Testis (tissue), 3 donors: ENCODE measurements around the gene PCNT. TPM values are rescaled to one million over a fixed set of nuclear protein-coding genes. Genes with fewer than 3 reads are reported as not detected.
"Not testable (repeated sequence)": the region's sequence is repeated elsewhere in the genome, so short reads cannot be mapped to it uniquely, and the experiment has no call there.

Experiments
- DNase-seq: peaks from one replicate; pipeline ENCODE4 v3.0.0-alpha.2; 2019
- H3K27ac ChIP-seq, 2 donors: fragments of 200-600 bp; sonication (generic); one replicate each; pipeline ENCODE4 v1.5.1; 2019
- H3K27me3 ChIP-seq: fragments of 200-600 bp; sonication (generic); one replicate; pipeline ENCODE4 v1.5.1; 2019
- H3K36me3 ChIP-seq: fragments of 200-600 bp; sonication (generic); one replicate; pipeline ENCODE4 v1.5.1; 2017; ENCODE audit warnings: low read depth; ENCODE audit errors: missing control alignments
- H3K4me1 ChIP-seq: fragments of 200-600 bp; sonication (generic); one replicate; pipeline ENCODE4 v1.5.1; 2019
- H3K4me3 ChIP-seq, 2 donors: fragments of 200-600 bp; sonication (generic); one replicate each; pipeline ENCODE4 v1.5.1; 2017 to 2019
- H3K9me3 ChIP-seq: fragments of 200-600 bp; sonication (generic); one replicate; pipeline ENCODE4 v1.5.1; 2017
- CTCF ChIP-seq, 3 experiments: fragments of 450-650 bp in 2 of 3; fragments of 200-600 bp in 1 of 3; sonication (generic) in 1 of 3; IDR thresholded peaks; one replicate each; pipeline ENCODE4 v1.5.1; 2016 to 2019; ENCODE audit warnings: antibody characterized with exemption in 3 of 3, mild to moderate bottlenecking in 2 of 3, moderate library complexity in 1 of 3
- POLR2A ChIP-seq: fragments of 450-650 bp; IDR thresholded peaks from one replicate; pipeline ENCODE4 v1.6.1; 2017; ENCODE audit warnings: antibody characterized with exemption, mild to moderate bottlenecking, moderate library complexity
- WGBS, 2 donors: methylation state at CpG; one replicate each; pipeline ENCODE4 v1.1.5; 2018; 5-methylcytosine and 5-hydroxymethylcytosine counted together
- intact Hi-C: fragments of 100-400 bp; cut with DNase I; formaldehyde crosslinking; loops from one replicate; pipeline ENCODE4 v1.15.1; 2023; ENCODE audit warnings: low total_unique reads
- polyA plus RNA-seq: library from polyadenylated mRNA; stranded (reverse); fragments of 350-450 nt; fragmentation: Illumina TruSeq; extraction: RNeasy Lipid Tissue Mini Kit (QIAGEN cat#74804); gene quantifications from one replicate; pipeline ENCODE4 v1.2.3, GENCODE V29; 2014; ENCODE audit warnings: low read depth, low replicate concordance; ENCODE audit not compliant: insufficient read depth
- total RNA-seq, 2 donors: library from RNA; depleted of rRNA; stranded (reverse); fragments of >200 nt; gene quantifications; one replicate each; pipeline ENCODE4 v1.2.3, GENCODE V29; 2016

The PCNT gene
- total and polyA plus RNA-seq, 3 donors from 2014 or later: 44.7 to 169 (median 116) TPM

- H3K27ac ChIP-seq: no peak overlapping the region
- H3K4me3 ChIP-seq: no peak overlapping the region
- 82 to 91% methylated on average over 5 to 7 of the region's 7 CpGs for WGBS, 2 donors
- no peaks in the 10 kb centered on the region for H3K27me3 ChIP-seq
- no peak for DNase-seq
- H3K4me1 ChIP-seq: peaks cover 6% of the 10 kb centered on the region
- intact Hi-C loops: no loop called here
- no peaks in the 10 kb centered on the region for H3K9me3 ChIP-seq
- H3K36me3 ChIP-seq: no peaks in the 10 kb centered on the region
- TF ChIP-seq POLR2A (no peak), CTCF (IDR thresholded peaks at IDR 0.05) (no peak)
Measured at GRCh38 chr21:46372014-46372485, 48.1 kb downstream of the PCNT start.

GRCh38 chr21:46372947-46373346 is 49.0 kb downstream of the PCNT start:
- H3K4me1 ChIP-seq: peaks cover 11% of the 10 kb centered on the region
- H3K36me3 ChIP-seq, DNase-seq, H3K4me3 ChIP-seq, H3K9me3 ChIP-seq, H3K27ac ChIP-seq, H3K27me3 ChIP-seq, intact Hi-C loops: not testable (repeated sequence)
- 89 to 95% methylated on average over 10 of the region's 10 CpGs for WGBS, 2 donors

GRCh38 chr21:46374761-46375389 is 50.9 kb downstream of the PCNT start:
- DNase-seq: no peak
- Histone ChIP-seq H3K36me3 (no peaks in the 10 kb centered on the region), H3K4me1 (peaks cover 7% of the 10 kb centered on the region), H3K27ac (no peak overlapping the region), H3K4me3 (no peak overlapping the region), H3K9me3 (no peaks in the 10 kb centered on the region), H3K27me3 (no peaks in the 10 kb centered on the region)
- TF ChIP-seq CTCF (IDR thresholded peaks at IDR 0.05): no peak
- no peak for TF ChIP-seq POLR2A
- intact Hi-C loops: no loop called here
- WGBS, 2 donors: 69 to 75% methylated on average over 21 of the region's 21 CpGs

- Histone ChIP-seq H3K36me3 (no peaks in the 10 kb centered on the region), H3K4me1 (peaks cover 7% of the 10 kb centered on the region), H3K9me3 (no peaks in the 10 kb centered on the region), H3K27ac (no peak overlapping the region), H3K4me3 (no peak overlapping the region), H3K27me3 (no peaks in the 10 kb centered on the region)
- TF ChIP-seq POLR2A (no peak), CTCF (IDR thresholded peaks at IDR 0.05) (no peak)
- 76 to 91% methylated on average over 18 to 32 of the region's 32 CpGs for WGBS, 2 donors
- intact Hi-C loops: no loop called here
- DNase-seq: no peak
Measured at GRCh38 chr21:46375560-46376230, 51.7 kb downstream of the PCNT start.

GRCh38 chr21:46376231-46376628 is 52.3 kb downstream of the PCNT start:
- Histone ChIP-seq H3K27me3 (no peaks in the 10 kb centered on the region), H3K4me3 (no peak overlapping the region), H3K36me3 (no peaks in the 10 kb centered on the region), H3K27ac (no peak overlapping the region), H3K9me3 (no peaks in the 10 kb centered on the region), H3K4me1 (peaks cover 7% of the 10 kb centered on the region)
- no peak for TF ChIP-seq CTCF (IDR thresholded peaks at IDR 0.05)
- intact Hi-C loops: no loop called here
- 75 to 87% methylated on average over 4 to 10 of the region's 10 CpGs for WGBS, 2 donors
- DNase-seq: no peak
